ENCODE measurements around the gene LSAMP. TPM values are rescaled to one million over a fixed set of nuclear protein-coding genes. Genes with fewer than 3 reads are reported as not detected.

LSAMP gene
- total and polyA plus RNA-seq, 2 of the 13 experiments (the other 11 are each of a cell fraction or from before 2014, with no cell fraction given) = not detected

GRCh38 chr3:115961380-115961779 is 483.9 kb downstream of the LSAMP start:
- intact Hi-C loops (cut with micrococcal nuclease; ENCODE audit: unreplicated experiment) = no loop called here
- BruUV-seq (replicated peaks) = no TSS peak
- Histone ChIP-seq H3K4me2 (ENCODE audit: low read depth, low read length) (no peak overlapping the region), H3K9me3 (ENCODE audit: low read length) (no peaks in the 10 kb centered on the region), H3K36me3 (replicated peaks in 1 of 2; ENCODE audit: control insufficient read depth in 1 of 2, insufficient read depth in 2 of 2, low read length in 2 of 2) (no peaks in the 10 kb centered on the region), H4K20me1 (ENCODE audit: insufficient read depth, low read length) (no peaks in the 10 kb centered on the region), H3K27ac (ENCODE audit: extremely low read length, insufficient read depth, low read length) (no peak overlapping the region), H3K79me2 (ENCODE audit: insufficient read depth, low read length) (no peaks in the 10 kb centered on the region), H3K4me1 (ENCODE audit: insufficient read depth, low read length) (no peaks in the 10 kb centered on the region), H3K27me3 (ENCODE audit: control insufficient read depth in 1 of 2, insufficient read depth in 2 of 2, low read length in 2 of 2) (no peaks in the 10 kb centered on the region), H2AFZ (ENCODE audit: low read length) (no peak overlapping the region), H3K4me3 (replicated peaks in 1 of 3; ENCODE audit: insufficient read depth in 1 of 3, low read depth in 2 of 3, low read length in 3 of 3) (no peak overlapping the region), H3K9ac (ENCODE audit: insufficient read depth, low read depth, low read length) (no peak overlapping the region)
- WGBS (ENCODE audit: low lambda C conversion rate) = 11% methylated on average over 4 of the region's 4 CpGs
- no peak for TF ChIP-seq PRPF4 (IDR thresholded peaks at IDR 0.05; ENCODE audit: low read depth, low read length, poor library complexity, severe bottlenecking)
- TF ChIP-seq, protein P1, sequence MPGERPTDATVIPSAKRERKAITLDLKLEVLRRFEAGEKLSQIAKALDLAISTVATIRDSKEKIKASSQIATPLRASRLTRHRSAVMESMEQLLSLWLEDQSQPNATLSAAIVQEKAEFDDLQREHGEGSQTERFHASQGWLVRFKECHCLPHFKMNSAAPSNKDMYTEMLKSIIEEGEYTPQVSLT (CRISPR knock-in tag; IDR thresholded peaks at IDR 0.05; ENCODE audit: borderline replicate concordance, low read depth) = no peak
- TF ChIP-seq ZNF883 (CRISPR knock-in tag; IDR thresholded peaks at IDR 0.05; ENCODE audit: not compliant biosample characterization) = no peak
- TF ChIP-seq SSRP1 (CRISPR knock-in tag; IDR thresholded peaks at IDR 0.05) = no peak
- TF ChIP-seq, protein P2, sequence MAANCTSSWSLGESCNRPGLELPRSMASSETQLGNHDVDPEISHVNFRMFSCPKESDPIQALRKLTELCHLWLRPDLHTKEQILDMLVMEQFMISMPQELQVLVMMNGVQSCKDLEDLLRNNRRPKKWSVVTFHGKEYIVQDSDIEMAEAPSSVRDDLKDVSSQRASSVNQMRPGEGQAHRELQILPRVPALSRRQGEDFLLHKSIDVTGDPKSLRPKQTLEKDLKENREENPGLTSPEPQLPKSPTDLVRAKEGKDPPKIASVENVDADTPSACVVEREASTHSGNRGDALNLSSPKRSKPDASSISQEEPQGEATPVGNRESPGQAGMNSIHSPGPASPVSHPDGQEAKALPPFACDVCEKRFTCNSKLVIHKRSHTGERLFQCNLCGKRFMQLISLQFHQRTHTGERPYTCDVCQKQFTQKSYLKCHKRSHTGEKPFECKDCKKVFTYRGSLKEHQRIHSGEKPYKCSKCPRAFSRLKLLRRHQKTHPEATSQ (CRISPR knock-in tag; IDR thresholded peaks at IDR 0.05; ENCODE audit: borderline replicate concordance) = no peak
- no peak for TF ChIP-seq ZSCAN31 (CRISPR knock-in tag; IDR thresholded peaks at IDR 0.05; ENCODE audit: low read depth)
- no peak for TF ChIP-seq KDM5B (CRISPR knock-in tag; IDR thresholded peaks at IDR 0.05; ENCODE audit: borderline replicate concordance)
- no peak for TF ChIP-seq KMT2B (CRISPR knock-in tag; IDR thresholded peaks at IDR 0.05)
- TF ChIP-seq HOXA9 (CRISPR knock-in tag; IDR thresholded peaks at IDR 0.05; ENCODE audit: borderline replicate concordance) = no peak
- no peak for TF ChIP-seq MEIS2 (CRISPR knock-in tag; IDR thresholded peaks at IDR 0.05)
- TF ChIP-seq, protein P3, sequence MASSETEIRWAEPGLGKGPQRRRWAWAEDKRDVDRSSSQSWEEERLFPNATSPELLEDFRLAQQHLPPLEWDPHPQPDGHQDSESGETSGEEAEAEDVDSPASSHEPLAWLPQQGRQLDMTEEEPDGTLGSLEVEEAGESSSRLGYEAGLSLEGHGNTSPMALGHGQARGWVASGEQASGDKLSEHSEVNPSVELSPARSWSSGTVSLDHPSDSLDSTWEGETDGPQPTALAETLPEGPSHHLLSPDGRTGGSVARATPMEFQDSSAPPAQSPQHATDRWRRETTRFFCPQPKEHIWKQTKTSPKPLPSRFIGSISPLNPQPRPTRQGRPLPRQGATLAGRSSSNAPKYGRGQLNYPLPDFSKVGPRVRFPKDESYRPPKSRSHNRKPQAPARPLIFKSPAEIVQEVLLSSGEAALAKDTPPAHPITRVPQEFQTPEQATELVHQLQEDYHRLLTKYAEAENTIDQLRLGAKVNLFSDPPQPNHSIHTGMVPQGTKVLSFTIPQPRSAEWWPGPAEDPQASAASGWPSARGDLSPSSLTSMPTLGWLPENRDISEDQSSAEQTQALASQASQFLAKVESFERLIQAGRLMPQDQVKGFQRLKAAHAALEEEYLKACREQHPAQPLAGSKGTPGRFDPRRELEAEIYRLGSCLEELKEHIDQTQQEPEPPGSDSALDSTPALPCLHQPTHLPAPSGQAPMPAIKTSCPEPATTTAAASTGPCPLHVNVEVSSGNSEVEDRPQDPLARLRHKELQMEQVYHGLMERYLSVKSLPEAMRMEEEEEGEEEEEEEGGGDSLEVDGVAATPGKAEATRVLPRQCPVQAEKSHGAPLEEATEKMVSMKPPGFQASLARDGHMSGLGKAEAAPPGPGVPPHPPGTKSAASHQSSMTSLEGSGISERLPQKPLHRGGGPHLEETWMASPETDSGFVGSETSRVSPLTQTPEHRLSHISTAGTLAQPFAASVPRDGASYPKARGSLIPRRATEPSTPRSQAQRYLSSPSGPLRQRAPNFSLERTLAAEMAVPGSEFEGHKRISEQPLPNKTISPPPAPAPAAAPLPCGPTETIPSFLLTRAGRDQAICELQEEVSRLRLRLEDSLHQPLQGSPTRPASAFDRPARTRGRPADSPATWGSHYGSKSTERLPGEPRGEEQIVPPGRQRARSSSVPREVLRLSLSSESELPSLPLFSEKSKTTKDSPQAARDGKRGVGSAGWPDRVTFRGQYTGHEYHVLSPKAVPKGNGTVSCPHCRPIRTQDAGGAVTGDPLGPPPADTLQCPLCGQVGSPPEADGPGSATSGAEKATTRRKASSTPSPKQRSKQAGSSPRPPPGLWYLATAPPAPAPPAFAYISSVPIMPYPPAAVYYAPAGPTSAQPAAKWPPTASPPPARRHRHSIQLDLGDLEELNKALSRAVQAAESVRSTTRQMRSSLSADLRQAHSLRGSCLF (CRISPR knock-in tag; IDR thresholded peaks at IDR 0.05; ENCODE audit: borderline replicate concordance) = no peak
- no peak for DNase-seq (ENCODE audit: low spot score)
- ATAC-seq = no peak
- in situ Hi-C loops (cut with HindIII; ENCODE audit: extremely low pct_ligation_motif_present, low pct_unique_long_range_greater_than_20kb) = no loop called here
- FAIRE-seq = no peak
- CTCF ChIA-PET (ENCODE audit: low intra/inter-chr PET ratio, low total read pairs) = no interaction called here
- POLR2A ChIA-PET = no interaction called here

Data from HepG2 (cell line).